CD4-positive, alpha-beta T cell treated with Interleukin-6 for 4 hours (primary cell): Measurements from ENCODE around the gene OTOG.

Experiments used
- DNase-seq: peaks from one replicate; pipeline ENCODE4 v3.0.0-alpha.2; 2020; ENCODE audit warnings: mixed read lengths

The OTOG gene

GRCh38 chr11:17563961-17564686 lies 17.1 kb downstream of the OTOG start:
- DNase-seq, result no peak

GRCh38 chr11:17564687-17565042 lies 17.6 kb downstream of the OTOG start:
- DNase-seq, result no peak

DNA sequence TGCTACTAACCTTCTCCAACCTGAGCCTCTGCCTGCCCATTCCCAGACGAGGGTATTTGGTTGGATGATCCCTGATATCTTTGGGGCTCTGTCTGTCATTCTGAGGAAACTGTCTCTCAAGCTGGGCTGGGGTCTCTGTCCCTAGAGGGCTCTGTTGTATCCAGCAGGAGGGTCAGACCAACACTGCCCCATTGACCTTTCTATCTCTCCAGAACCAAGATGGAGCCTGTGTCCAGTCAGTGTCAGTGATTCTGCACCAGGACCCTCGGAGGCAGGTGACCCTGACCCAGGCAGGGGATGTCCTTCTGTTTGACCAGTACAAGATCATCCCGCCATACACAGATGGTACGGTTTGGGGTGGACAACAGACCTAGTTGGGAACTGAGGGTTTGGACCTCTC lies 21.9 kb downstream of the OTOG start:
- DNase-seq, result no peak

GRCh38 chr11:17570034-17570433 lies 23.0 kb downstream of the OTOG start:
- DNase-seq, result no peak

DNA sequence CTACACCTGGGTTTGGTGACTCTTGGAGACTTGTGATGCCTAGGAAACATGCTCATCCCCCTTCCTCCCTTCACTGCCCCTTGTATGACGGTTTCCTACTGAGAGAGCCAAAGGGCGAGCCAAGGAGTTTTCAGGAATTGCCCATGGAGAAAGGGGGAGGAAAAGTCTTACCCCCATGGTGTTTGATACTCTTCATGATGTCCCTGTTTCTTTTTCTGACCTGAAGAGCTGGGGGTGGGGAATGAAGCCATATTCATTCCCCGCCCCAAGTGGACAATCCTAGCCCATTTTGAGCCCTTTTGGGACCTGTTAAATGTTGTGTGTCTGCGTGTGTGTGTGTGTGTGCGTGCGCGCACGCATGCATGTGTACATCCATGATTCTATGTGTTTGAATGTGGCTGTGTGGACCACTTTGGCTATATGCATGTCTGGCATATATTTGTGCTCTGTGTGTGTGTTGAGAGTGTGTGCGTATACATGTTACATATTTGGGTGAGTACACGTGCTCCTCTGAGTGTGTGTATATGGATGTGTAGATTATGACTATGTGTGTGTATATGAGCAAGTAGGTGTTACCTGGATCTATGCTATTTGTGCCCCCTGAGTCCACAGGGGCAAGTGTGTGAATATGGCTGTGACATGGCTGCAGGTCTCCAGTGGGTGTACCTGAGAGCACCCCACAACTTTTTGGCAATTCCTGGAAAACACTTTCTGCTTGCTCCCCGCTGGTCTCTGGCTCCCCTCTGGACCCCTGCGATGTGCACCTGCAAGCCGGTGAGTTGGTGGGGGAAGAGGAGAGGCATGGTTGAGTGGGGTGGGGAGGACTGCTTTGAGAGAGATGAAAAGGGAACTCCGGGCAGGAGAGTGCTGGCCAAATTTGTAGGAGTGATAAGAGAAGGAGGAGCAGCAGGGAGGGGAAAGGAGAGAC lies 24.6 kb downstream of the OTOG start:
- DNase-seq, result no peak

DNA sequence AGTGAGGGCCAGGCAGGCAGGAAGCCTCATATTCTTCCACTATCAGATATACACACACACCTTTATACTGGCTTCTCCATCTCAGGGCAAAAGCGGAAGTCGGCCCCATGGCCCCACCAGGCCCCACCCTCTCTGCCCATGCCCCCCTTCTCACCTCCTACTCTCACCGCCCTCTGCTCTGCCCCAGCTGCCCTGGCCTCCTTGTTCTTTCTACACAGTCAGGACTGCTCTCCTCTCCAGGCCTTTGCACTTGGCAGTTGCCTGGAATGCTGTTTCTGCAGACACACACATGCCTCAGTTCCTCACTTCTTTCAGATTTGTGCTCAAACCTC lies 25.3 kb downstream of the OTOG start:
- no peak for DNase-seq

GRCh38 chr11:17572791-17573460 lies 25.9 kb downstream of the OTOG start:
- DNase-seq, result no peak

- DNase-seq, result no peak
Measured at GRCh38 chr11:17573526-17573925, 26.5 kb downstream of the OTOG start.

GRCh38 chr11:17574141-17575091 lies 27.4 kb downstream of the OTOG start:
- no peak for DNase-seq

- no peak for DNase-seq
Measured at GRCh38 chr11:17575431-17576425, 28.7 kb downstream of the OTOG start.

GRCh38 chr11:17578296-17578695 lies 31.2 kb downstream of the OTOG start:
- DNase-seq, result no peak

DNA sequence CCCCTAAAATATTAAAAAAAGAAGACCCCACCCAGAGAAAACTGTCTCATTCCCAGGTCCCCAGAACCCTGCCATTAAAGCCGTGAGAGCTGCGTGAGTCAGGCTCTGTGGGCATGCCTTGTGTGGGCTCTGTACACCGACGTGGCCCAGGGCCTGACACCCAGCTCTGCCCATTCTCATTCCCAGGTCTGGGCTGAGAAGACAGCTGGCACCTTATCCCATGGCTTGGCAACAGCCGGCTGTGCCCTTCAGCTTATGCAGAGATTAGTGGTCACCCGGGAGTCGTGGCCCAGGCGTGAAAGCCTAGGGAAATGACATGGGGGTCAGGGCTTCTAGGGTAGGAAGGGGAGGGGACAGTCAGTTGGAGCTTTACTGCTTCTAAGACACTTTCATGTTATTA lies 31.9 kb downstream of the OTOG start:
- DNase-seq, result no peak

DNA sequence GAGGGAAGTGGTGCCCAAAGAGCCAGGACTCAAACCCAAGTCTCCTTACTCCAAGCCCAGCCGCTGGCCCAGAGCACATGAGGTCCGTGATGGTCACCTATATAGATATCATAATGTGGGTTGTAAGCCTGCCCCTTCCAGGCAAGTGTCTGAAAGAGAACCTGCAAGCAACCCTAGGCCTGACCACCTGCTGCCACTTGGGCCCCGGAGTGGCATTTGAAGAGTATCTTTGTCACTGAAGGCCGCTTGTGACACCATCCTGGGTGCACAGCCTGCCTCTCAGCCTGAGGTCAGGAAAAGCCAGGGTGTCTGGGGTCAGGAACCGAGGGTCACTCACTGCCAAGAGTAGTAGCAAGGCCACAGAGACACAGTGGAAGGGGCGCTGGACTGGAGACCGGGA lies 32.4 kb downstream of the OTOG start:
- no peak for DNase-seq

- DNase-seq, result no peak
Measured at GRCh38 chr11:17580271-17580670, 33.2 kb downstream of the OTOG start.

GRCh38 chr11:17581036-17581731 lies 34.1 kb downstream of the OTOG start:
- DNase-seq, result no peak

GRCh38 chr11:17581732-17582053 lies 34.6 kb downstream of the OTOG start:
- DNase-seq, result no peak

GRCh38 chr11:17585911-17586695 lies 39.0 kb downstream of the OTOG start:
- DNase-seq, result no peak

DNA sequence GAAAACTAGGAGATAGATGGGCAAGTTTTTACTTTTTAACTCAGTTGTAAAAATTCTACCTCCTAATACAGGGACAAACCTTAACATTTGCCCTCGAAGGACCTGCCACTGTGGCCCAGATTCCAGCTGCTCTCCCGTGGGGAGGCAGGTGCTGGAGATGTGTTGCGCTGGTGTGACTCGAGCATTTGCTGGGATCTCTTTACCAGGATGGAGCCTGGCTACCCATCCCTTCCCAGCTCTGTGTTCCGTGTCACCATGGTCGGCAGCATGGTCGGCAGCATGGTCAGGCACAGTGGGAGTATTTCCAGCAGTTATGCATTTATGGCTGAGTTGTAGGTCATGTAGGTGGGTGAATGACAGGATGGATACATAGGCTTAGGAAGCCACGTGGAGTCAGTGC lies 41.1 kb downstream of the OTOG start:
- DNase-seq, result no peak

DNA sequence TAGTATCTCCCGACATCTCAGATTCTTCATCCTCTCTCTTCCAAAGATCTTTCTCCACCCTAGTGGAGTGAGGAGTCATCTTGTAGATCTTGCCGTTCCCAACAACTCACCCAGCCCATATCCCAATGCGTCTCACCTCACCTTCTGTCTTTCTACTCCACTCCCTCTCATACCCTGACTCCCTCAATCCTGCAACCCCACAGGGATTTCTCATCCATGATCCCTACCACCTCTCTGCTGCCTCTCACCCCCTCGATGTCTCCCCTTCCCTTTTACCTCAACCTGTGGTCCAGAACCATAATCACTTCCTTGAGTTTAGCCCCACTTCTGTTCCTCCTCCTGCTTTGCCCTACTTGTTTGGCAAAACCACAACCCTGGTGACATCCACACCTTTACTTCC lies 41.7 kb downstream of the OTOG start:
- DNase-seq, result no peak

GRCh38 chr11:17590463-17590862 lies 43.4 kb downstream of the OTOG start:
- DNase-seq, result no peak
